ENCODE results near the gene CCDC158.
"Not testable (repeated sequence)": the region's sequence is repeated elsewhere in the genome, so short reads cannot be mapped to it uniquely, and the experiment has no call there.

The CCDC158 gene

DNA sequence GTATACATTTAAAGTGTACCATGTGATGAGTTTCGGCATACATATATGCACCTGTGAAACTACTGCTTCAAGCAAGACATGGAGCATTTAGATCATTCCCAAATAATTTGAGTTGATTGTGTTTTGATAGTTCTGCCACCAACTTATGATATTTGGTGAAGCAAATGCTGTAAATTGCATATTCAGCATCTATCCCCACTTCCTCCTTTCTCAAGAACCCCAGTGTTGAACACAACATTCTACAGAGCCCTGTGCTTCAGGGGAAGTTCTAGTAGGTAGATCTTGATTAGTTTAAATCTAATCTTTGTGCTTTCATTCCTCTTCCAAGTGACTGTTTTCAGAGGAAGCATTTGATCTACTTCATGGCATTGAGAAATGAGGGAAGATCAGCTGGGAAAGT lies 8.7 kb upstream of the CCDC158 start:
- DNase-seq, result no peak

DNA sequence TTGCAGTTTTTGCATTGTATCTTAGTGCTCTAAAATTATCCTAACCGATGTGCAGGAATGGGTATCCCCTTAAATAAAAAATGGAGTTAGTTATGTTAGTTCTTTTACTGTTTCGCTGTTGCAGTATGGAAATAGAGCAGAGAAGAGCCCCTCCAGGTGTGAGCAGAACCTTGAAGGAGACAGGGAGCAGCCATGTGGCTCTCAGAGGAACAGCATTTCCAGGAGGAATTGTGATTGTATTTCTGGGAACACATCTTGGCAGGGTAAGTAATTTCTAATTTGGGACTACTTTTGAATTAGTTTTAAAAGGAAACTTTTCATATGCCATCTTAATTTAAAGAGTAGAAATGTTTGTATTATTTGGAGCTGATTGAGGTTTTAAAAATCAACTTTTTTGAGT lies 5.3 kb upstream of the CCDC158 start:
- no peak for DNase-seq

DNA sequence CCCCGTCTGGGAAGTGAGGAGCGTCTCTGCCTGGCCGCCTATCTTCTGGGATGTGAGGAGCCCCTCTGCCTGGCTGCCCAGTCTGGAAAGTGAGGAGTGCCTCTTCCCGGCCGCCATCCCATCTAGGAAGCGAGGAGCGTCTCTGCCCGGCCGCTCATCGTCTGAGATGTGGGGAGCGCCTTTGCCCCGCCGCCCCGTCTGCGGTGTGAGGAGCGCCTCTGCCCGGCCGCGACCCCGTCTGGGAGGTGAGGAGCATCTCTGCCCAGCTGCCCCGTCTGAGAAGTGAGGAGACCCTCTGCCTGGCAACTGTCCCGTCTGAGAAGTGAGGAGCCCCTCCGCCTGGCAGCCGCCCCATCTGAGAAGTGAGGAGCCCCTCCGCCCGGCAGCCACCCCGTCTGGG lies 2.2 kb upstream of the CCDC158 start:
- DNase-seq, result not testable (repeated sequence)

DNA sequence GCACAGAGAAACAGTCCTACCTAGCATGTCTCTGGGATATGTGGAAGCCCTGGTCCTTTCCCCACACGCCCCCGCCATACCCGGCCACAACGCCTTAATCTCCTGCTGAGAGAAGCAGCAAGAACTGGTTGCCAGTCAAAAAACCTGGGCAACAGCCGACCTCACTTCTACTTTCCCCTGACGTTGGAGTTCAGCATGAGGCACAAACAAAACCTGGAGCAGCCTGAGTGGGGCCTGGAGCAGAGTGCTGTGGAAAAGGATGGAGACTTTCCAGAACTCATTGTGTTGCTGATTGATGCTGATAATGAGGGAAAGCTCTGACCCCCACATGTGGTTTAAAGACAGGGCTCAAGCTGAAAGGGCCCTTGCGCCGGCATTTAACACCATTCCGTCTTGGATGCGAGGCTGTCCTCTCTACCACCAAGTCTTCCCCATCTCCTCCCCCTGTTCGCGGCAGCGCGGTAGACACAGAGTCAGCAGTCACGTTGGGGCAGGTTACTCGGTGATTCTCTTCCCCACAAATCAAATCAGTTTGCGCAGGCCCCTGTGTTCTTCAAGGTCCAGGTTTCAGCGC lies 666 bp downstream of the CCDC158 start:
- no peak for DNase-seq

DNA sequence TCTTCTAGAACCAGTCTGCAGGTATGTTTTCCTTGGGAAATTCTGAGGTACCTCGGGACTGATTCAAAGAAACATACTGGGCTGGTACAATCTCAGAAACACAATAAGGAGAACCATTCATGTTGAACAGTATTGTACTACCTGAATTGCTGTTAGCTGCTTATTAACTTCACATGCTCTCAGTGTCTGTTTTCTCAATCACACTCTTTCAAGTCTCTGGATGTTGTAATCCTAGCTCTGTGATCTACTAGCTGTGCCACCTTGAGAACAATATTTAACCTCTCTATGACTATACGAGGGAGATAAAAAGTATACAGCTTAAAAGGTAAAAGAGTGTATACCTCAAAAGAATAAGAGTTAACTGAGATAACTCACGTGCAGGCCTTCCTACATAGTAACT lies 10.3 kb downstream of the CCDC158 start:
- no peak for DNase-seq

DNA sequence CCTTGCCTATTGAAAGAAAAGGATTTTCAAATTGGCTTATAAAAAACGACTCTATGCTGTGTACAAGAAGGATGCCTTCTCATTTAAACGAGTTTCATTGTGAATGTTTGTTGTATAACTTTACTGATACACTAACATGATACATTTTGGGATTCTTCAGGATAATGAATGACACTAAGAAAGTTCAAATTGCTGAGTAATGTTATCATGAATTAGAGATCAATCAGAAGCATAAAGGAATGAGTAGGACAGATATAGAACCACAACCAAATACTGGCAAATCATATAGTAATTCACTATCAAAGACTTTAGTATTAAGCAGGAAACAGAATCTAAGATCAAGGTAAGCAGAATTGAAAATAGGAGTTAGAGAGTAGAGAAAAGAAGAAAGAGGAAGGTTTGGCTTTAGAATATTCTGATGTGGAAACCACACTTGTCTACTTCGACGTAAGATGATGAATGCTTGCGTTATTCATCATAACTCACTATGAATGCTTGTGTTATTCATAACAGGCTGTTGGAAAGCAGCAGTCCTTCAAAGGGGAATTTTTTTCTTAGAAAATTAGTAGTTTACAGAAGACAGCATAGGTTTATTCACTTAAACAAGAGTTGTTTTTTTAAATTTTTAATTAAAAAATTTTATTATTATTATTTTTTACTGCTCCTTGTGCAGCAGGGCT lies 13.4 kb downstream of the CCDC158 start:
- no peak for DNase-seq

DNA sequence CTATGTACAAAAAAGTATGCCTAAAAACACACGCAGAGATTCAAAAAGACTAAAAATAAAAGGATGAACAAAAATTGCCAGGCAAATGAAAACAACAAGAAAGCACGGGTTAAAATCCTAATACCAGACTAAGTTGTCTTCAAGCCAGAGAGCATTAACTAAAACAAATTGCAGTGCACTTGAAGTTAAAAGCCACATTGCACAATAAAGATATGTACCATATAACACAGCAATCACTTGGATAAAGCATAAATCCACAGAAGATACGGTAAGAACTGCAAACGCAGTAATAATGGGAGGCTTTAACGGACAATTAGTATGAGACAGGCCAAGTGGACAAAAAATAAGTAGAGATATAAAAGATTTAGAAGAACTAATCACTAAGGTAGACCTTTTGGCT lies 14.9 kb downstream of the CCDC158 start:
- no peak for DNase-seq

DNA sequence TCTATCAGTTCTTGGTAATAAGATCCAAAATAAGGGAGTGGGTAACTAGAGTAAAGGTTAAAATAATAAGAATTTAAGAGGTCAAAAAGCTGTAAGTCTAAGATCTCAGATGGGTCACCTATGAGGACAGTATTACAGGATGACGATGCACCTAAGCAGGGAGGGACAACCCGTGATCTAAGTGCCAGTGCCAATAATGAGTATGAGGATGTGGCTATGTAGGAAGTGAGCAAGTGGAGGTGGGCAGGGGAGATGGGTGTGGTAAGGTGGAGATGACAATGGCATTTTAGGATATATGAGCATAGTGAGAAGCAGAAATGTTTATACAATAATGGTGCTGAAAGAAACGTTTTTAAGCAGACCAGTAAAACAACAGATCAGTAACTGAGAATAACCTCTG lies 19.3 kb downstream of the CCDC158 start:
- DNase-seq, result no peak

DNA sequence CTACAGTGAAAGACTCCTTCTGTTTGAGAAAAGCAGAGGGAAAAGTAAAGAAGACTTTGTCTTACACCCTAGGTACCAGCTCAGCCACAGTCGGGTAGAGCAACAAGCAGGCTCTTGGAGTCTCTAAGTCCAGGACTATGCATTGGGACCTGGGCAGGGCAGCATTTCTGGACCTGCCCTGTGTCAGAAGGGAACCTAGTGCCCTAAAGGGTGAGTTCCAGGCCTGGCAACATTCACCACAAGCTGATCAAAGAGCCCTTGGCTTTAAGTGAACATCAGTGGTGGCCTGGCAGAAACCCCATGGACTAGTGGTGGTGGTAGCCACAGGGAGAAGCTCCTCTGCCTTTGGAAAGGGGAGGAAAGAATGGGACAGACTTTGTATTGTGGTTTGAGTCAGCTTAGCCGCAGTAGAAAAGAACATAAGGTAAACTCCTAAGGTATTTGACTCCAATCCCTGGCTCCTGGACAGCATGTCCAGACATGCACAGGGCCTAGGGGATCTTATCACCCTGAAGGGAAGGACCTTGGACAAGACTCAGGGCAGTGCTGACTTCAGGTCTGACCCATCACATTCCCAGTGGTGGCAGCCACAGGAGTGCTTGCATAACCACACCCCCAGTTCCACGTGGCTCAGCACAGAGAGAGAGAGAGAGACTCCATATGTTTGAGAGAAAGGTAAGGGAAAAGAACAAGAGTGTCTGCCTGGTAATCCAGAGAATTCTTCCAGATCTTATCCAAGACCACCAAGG lies 32.6 kb downstream of the CCDC158 start:
- no peak for DNase-seq

DNA sequence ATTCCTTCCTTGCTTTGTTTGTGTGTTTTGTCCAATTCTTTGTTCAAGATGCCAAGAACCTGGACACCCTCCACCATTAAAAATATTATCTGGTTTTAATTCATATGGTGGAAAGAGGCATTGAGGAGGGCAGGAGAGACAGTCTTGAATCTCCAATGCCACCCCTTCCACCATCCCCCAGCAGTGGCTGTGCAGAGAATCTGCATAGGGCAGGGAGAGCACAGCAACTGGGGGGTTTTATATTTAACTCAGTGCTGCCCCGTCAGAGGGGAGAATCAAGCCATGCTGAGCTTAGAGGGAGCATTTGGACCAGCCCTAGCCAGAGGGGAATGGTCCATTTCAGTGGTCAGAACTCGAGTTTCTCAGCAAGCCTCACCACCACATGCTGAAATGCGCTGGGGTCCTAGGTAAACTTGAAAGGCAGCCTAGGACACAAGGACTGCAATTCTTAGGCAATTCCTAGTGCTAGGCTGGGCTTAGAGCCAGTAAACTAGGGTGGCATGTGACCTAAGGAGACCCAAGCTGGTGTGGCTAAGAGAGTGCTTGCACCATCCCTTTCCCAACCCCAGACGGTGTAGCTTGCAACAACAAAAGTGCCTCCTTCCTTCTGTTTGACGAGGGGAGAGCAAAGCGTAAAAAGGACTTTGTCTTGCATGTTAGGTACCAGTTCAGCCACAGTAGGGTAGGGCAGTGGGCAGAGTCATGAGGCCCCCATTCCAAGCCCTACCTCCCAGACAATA lies 34.2 kb downstream of the CCDC158 start:
- DNase-seq, result no peak

DNA sequence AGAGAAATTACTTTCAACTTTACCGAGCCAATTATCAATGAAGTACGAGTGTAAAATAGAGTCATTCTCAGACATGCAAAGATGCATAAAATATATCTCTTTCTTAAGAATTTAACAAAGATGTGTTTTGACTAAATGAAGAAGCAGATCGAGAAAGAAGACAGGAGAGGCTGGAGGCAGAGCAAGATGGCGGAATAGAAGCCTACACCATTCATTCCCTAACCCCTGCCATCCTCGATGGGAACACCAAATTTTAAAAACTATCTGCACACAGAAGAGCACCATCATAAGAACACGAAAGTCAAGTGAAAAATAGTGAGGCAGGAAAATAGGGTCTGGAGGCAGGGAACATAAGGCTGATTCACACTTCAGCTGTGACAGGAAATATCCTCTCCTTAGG lies 35.0 kb downstream of the CCDC158 start:
- DNase-seq, result no peak

DNA sequence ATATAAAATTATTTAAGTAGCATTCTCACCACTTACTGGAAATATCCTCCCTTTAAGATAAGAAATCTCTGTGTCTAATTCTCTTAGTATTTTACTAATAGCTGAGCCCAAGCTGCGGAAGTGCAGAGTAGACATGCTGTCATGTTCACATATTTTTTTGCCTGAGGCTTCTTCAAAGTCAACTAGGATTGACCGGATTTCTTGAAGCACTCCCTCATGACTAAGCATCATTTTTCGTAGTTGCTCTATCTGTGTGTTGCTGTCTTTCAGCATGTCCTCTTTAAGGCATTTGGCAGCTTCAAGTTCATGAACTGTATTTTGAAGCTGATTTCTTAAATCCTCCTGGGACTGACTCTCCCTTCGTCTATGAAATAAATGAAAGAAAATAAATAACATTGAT lies 36.9 kb downstream of the CCDC158 start:
- no peak for DNase-seq

DNA sequence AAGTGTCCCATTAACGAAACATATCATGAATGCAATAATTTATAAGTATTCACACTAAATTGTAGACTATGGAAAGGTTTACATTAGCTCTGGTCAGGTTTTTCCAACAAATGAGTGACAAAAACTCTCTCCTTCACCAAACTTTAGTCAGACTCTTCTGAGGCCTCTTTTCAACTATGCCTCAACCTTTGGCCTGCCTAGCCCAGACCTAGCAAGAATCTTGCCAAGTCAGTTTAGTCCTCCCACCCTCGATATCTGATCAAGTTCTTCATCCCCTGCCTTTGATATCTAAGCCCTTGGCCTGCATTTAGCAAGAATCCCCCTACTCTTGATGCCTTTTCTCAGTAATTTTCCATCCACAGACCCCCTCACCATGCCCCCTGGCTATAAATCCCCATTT lies 37.9 kb downstream of the CCDC158 start:
- DNase-seq, result no peak

DNA sequence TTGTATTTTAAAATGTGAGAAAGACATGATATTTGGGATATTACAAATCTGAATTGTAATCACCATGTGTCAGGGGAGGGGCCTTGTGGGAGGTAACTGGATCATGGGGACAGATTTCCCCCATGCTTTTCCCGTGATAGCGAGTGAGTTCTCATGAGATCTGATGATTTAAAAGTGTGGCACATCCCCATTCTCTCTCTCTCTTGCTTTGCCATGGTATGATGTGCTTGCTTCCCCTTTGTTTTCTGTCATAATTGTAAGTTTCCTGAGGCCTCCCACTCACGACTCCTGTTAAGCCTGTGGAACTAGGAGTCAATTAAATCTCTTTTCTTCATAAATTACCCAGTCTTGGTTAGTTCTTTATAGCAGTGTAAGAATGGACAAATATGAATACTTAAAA lies 39.0 kb downstream of the CCDC158 start:
- DNase-seq, result no peak

DNA sequence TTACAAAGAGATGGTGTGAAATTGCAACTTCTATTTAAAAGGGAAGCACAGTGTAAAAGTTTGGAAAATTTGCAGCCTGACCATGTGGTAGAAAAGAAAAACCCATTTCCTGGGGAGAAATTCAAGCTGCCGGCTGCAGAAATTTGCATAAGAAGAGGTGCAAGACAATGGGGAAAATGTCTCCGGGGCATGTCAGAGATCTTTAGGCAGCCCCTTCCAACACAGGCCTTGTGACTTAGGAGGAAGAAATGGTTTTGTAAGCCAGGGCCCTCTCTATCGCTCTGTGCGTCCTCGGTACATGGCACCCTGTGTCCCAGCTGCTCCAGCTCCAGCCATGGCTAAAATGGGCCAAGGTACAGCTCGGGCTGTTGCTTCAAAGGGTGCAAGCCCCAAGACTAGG lies 40.4 kb downstream of the CCDC158 start:
- DNase-seq, result no peak

DNA sequence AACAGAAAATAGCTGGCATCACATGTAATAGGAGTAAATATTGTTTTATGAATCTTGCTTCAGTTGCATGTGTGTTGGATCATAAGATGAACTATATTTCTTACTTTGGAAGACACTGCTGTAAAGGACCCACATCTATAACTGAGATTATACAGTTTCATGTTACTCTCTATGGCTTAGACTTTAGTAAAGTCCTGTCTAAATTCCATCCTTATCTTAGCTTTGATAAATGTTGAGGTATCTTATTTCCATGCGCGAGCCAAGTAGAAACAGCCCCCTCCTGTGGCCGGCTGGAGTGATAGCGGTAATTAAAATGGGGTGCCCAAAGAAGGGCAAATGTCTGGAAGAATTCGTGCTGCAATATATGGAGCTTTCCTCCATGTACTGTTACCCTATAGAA lies 43.0 kb downstream of the CCDC158 start:
- DNase-seq, result no peak

DNA sequence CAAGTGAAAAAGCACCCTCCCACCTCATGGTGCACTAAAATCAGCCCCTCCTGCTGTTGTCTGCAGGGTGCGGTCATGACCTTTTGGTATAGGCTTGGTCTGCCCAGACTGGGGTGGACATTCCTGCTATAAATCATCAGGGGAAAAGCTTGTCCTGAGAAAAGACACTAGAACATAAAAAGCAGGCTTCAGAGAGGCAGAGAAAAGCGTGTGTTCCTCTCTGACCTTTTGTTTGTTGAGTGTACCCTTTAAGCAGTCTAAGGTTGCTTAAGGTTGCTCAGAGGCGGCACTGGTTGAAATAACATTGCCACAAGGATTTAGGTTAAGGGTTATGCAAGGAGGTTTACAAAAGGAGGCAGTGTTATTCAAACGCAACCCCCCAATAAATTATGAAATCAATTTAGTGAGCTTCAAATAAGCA lies 43.5 kb downstream of the CCDC158 start:
- DNase-seq, result no peak

DNA sequence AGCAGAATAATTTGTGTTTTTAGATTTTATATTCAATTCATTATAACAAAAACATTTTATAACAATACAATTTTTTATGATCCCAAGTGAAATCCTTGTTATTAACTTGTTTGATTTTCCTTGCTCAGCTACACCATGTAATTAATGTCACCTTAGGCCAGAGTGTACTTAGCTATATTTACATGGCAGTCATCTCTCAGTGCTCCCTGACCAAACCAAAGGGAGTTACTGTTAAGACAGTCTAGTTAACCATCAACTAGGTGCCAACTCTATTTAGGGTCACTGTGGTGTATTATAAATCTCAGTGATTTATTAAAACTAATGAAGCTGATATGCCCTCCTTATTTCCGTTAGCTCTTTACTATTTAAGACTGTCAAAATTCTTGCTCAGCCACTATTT lies 44.4 kb downstream of the CCDC158 start:
- no peak for DNase-seq

DNA sequence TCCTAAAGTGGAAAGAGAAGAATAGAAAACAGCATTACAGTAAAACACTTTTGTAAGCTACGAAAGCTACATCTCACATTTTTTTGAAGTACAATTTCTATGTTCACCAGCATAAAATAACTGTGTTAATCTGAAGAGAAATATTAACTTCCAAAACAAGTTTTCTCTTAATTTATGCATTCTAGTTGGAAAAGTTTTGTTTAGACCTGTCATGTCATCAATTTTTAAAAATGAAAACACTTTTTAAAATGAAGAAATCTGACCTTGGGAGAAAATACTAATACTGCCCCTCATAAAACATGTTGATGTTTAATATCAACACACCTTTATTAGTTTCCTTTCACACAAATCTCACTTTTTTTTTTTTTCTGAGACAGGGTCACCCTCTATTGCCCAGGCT lies 45.2 kb downstream of the CCDC158 start:
- DNase-seq, result no peak

DNA sequence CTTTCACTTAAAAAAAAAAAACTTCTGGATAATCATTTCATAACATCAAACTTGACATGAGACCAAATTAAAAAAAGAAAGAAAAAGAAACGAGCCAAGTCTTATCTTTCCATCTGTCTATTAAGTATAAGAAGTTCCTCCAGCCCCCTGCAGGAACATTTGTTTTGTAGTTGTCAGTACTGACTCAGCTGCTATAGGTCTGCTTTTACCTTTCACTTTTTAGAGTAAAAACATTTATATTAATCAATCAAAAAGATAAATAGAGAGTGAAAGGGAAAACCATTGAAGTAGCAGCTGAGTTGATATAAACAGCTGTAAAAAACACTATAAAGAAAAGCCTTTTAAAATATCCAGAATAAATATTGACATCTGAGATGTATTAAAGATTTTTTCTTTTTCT lies 46.1 kb downstream of the CCDC158 start:
- DNase-seq, result no peak

DNA sequence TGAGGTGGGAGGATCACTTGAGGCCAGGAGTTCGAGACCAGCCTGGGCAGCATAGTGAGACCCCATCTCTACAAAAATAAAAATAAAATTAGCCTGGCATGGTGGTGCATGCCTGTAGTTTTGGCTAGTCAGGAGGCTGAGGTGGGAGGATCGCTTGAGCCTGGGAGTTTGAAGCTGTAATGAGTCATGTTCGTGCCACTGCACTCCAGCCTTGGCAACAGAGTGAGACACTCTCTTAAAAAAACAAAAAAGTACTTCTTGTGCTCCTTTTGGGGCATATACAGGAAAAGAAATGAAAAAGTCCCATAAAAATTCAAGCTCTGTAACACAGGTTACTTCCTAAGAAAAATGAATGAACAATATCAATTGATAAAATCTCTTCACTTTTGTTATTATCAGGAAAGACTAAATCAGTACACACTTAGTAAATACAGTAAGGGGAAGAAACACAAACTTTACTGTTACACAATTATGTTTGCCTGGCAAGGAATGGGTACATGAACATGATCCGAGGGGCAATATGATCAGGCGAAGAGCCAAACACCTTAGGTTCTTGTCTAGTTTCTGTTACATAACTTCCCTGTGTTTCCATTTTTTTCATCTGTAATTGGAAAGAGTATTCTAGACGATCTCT lies 46.9 kb downstream of the CCDC158 start:
- DNase-seq, result no peak

DNA sequence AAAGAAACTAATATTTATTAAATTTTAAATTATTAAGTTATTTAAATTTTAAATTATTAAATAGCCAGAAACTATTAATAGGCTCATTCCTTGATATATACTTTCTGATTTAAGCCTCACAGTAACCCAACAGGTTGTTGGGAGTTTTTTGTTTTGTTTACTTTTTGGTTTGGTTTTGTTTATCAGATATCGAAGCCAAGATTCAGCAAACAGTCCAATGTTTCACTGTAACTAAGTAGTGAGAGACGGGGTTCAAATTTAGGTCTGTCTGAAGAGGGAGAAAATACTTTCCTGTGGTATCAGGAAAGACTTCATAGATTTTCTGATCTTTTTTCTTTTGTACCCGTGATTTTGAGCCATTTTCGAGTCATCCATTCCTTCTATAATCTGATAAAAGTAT lies 54.2 kb downstream of the CCDC158 start:
- no peak for DNase-seq

DNA sequence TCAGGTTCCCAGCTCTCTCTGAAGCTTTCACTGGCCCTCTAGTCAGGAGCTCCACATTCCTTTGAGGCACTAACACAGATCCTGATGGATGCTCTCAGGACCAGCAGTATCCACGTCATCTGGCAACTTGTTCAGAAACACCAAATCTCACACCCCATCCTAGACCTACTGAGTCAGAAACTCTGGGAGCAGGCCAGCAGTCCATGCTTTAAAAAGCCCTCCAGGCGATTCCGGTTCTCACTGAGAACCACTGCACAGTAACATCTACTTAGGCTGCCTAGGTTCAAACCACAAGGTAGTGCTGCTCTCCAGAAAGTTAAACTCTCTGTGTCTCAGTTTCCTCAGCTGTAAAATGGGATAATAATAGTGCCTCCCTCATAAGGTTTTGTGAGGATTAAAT lies 55.3 kb downstream of the CCDC158 start:
- DNase-seq, result no peak

Data from DMS79 treated with DMSO at 0.1 percent for 48 hours (cell line).